PC-9 (cell line): ENCODE measurements around the gene ARL13B. TPM values are rescaled to one million over a fixed set of nuclear protein-coding genes. Genes with fewer than 3 reads are reported as not detected.
A peak's percentile ranks its signal among the peaks of the same experiment; 100 is the strongest.

Experiments
- BruUV-seq: library from RNA; stranded (reverse); fragments of 400-500 nt; replicated peaks from 2 replicates; lab custom pipeline; 2021; lab: Mats Ljungman, UMichigan
- CTCF ChIA-PET: fragments of 300-600 bp; sonication (Branson Sonifier 250); formaldehyde crosslinking; loops from one replicate; lab custom pipeline; 2022; ENCODE audit warnings: antibody characterized with exemption; lab: Charles Lee
- POLR2A ChIA-PET: fragments of 300-600 bp; sonication (Branson Sonifier 250); formaldehyde crosslinking; loops from one replicate; lab custom pipeline; 2022; ENCODE audit warnings: antibody characterized with exemption; ENCODE audit not compliant: unreplicated experiment; lab: Charles Lee
- DNase-seq, 2 experiments: peaks; one replicate each; pipeline versions ENCODE4 v3.0.0 to v3.0.0-alpha.2; 2015 to 2022; ENCODE audit warnings: mixed read lengths in 1 of 2
- H2AFZ ChIP-seq: fragments of 200-600 bp; sonication (generic); 2 replicates; pipeline ENCODE4 v1.8.1; 2017; ENCODE audit warnings: antibody characterized with exemption
- H3F3A ChIP-seq: fragments of 200-600 bp; sonication (generic); 2 replicates; pipeline ENCODE4 v1.8.1; 2017; ENCODE audit warnings: antibody characterized with exemption, mild to moderate bottlenecking, low read depth; ENCODE audit not compliant: insufficient read depth
- H3K27ac ChIP-seq: fragments of 200-600 bp; sonication (generic); 2 replicates; pipeline ENCODE4 v1.6.1; 2016; ENCODE audit warnings: mixed run types
- H3K27me3 ChIP-seq: fragments of 200-600 bp; sonication (generic); 2 replicates; pipeline ENCODE4 v1.6.1; 2016; ENCODE audit warnings: low read depth, mixed run types; ENCODE audit not compliant: insufficient read depth
- H3K36me3 ChIP-seq: fragments of 200-600 bp; sonication (generic); 2 replicates; pipeline ENCODE4 v1.6.1; 2016; ENCODE audit warnings: low read depth, mixed run types
- H3K4me1 ChIP-seq: fragments of 200-600 bp; sonication (generic); replicated peaks from 2 replicates; pipeline ENCODE4 v1.6.1; 2016; ENCODE audit warnings: mixed run types; ENCODE audit not compliant: insufficient read depth
- H3K4me2 ChIP-seq: fragments of 200-600 bp; sonication (generic); 2 replicates; pipeline ENCODE4 v1.6.1; 2017; ENCODE audit warnings: mixed run types
- H3K4me3 ChIP-seq: fragments of 200-600 bp; sonication (generic); 2 replicates; pipeline ENCODE4 v1.6.1; 2016; ENCODE audit warnings: mixed run types
- H3K79me2 ChIP-seq: fragments of 200-600 bp; sonication (generic); 2 replicates; pipeline ENCODE4 v1.6.1; 2017; ENCODE audit warnings: low read depth, mixed run types
- H3K9me2 ChIP-seq: fragments of 200-600 bp; sonication (generic); 2 replicates; pipeline ENCODE4 v1.8.1; 2017; ENCODE audit warnings: mild to moderate bottlenecking; ENCODE audit not compliant: insufficient read depth
- H3K9me3 ChIP-seq: fragments of 200-600 bp; sonication (generic); 2 replicates; pipeline ENCODE4 v1.8.1; 2016; ENCODE audit warnings: low read depth; ENCODE audit not compliant: insufficient read depth
- H4K20me1 ChIP-seq: fragments of 200-600 bp; sonication (generic); 2 replicates; pipeline ENCODE4 v1.8.1; 2017; ENCODE audit not compliant: insufficient read depth
- CTCF ChIP-seq: fragments of 200-600 bp; sonication (generic); conservative IDR thresholded peaks from 2 replicates; pipeline ENCODE4 v1.6.1; 2017; ENCODE audit warnings: mixed run types, antibody characterized with exemption, mild to moderate bottlenecking, moderate library complexity
- EZH2 ChIP-seq: fragments of 200-600 bp; sonication (generic); IDR thresholded peaks from 2 replicates; pipeline ENCODE4 v1.8.0; 2017; ENCODE audit warnings: antibody characterized with exemption, low read depth
- intact Hi-C: fragments of 100-400 bp; cut with micrococcal nuclease; formaldehyde crosslinking; loops from one replicate; pipeline ENCODE4 v1.10.0; 2022; ENCODE audit not compliant: unreplicated experiment
- total RNA-seq: library from RNA; stranded (reverse); gene quantifications from 2 replicates; pipeline ENCODE4 v1.2.3, GENCODE V29; 2021

ARL13B gene
- total RNA-seq, 1 experiment from 2014 or later = 20.2 TPM

DNA sequence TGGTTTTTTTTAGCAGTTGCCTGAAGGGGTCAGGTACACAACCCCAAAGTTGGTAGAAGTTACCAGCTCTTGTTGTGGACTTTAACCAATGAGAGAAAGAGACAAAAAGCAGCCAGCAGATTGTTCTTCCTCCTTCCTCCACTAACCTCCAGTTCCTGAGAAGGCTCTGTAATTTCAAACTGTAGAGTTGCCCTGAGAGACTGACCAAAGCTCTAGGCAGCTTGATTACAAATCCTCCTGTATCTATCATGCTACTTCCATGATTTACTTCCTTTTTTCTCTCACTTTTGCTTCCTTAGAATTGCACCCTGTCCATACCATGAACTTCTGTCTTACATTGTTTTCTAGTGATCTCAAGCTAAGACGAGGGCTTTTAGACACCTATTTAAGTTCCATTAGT, 112.1 kb downstream of the ARL13B start:
- Histone ChIP-seq H4K20me1 (no peaks in the 10 kb centered on the region), H3K4me2 (no peak overlapping the region), H3K27ac (no peak overlapping the region), H3K4me1 (no peaks in the 10 kb centered on the region), H3K9me3 (no peaks in the 10 kb centered on the region), H3K27me3 (no peaks in the 10 kb centered on the region), H3K4me3 (no peak overlapping the region), H3K36me3 (peaks cover 8% of the 10 kb centered on the region; the same call in 1 of the 2 replicates), H3K79me2 (no peaks in the 10 kb centered on the region), H2AFZ (no peak overlapping the region), H3F3A (no peaks in the 10 kb centered on the region), H3K9me2 (no peaks in the 10 kb centered on the region)
- ChIA-PET POLR2A (no interaction called here), CTCF (no interaction called here)
- no TSS peak for BruUV-seq
- peak in 1 of 2 experiments; percentile 30 for DNase-seq
- no peak for TF ChIP-seq CTCF
- TF ChIP-seq EZH2 = no peak
- intact Hi-C loops = no loop called here

- no peaks in the 10 kb centered on the region for H4K20me1 ChIP-seq
- ChIA-PET CTCF (no interaction called here), POLR2A (no interaction called here)
- DNase-seq = no peak
- no peak overlapping the region for H3K4me2 ChIP-seq
- intact Hi-C loops = no loop called here
- TF ChIP-seq CTCF = no peak
- TF ChIP-seq EZH2 = no peak
- no peak overlapping the region for H3K4me3 ChIP-seq
- H2AFZ ChIP-seq = no peak overlapping the region
- H3K36me3 ChIP-seq = peaks cover 16% of the 10 kb centered on the region; the same call in 1 of the 2 replicates
- H3K9me2 ChIP-seq = no peaks in the 10 kb centered on the region
- H3K79me2 ChIP-seq = no peaks in the 10 kb centered on the region
- H3K27ac ChIP-seq = no peak overlapping the region
- no peaks in the 10 kb centered on the region for H3K9me3 ChIP-seq
- no peaks in the 10 kb centered on the region for H3K4me1 ChIP-seq
- H3K27me3 ChIP-seq = no peaks in the 10 kb centered on the region
- H3F3A ChIP-seq = no peaks in the 10 kb centered on the region
- BruUV-seq = no TSS peak
Observed at GRCh38 chr3:94093151-94093550, 113.2 kb downstream of the ARL13B start.

GRCh38 chr3:94095111-94095510, 115.2 kb downstream of the ARL13B start:
- Histone ChIP-seq H3K79me2 (no peaks in the 10 kb centered on the region), H3K4me1 (no peaks in the 10 kb centered on the region), H3K9me3 (no peaks in the 10 kb centered on the region), H3F3A (no peaks in the 10 kb centered on the region), H2AFZ (no peak overlapping the region), H3K4me2 (no peak overlapping the region), H3K27ac (no peak overlapping the region), H3K27me3 (no peaks in the 10 kb centered on the region), H4K20me1 (no peaks in the 10 kb centered on the region), H3K4me3 (no peak overlapping the region), H3K9me2 (no peaks in the 10 kb centered on the region), H3K36me3 (peaks cover 18% of the 10 kb centered on the region; the same call in 1 of the 2 replicates)
- ChIA-PET CTCF (interaction anchor here (0.6 kb wide), 1 partner anchor 66 kb away, joined by 10 read pairs; no protein-coding TSS in a partner anchor), POLR2A (no interaction called here)
- TF ChIP-seq CTCF (no peak), EZH2 (no peak)
- no TSS peak for BruUV-seq
- peak in 1 of 2 experiments; percentile 21 for DNase-seq
- intact Hi-C loops = no loop called here
